ENCODE results near the gene GPSM1.
"Not testable (repeated sequence)": the region's sequence is repeated elsewhere in the genome, so short reads cannot be mapped to it uniquely, and the experiment has no call there.

Gene GPSM1

DNA sequence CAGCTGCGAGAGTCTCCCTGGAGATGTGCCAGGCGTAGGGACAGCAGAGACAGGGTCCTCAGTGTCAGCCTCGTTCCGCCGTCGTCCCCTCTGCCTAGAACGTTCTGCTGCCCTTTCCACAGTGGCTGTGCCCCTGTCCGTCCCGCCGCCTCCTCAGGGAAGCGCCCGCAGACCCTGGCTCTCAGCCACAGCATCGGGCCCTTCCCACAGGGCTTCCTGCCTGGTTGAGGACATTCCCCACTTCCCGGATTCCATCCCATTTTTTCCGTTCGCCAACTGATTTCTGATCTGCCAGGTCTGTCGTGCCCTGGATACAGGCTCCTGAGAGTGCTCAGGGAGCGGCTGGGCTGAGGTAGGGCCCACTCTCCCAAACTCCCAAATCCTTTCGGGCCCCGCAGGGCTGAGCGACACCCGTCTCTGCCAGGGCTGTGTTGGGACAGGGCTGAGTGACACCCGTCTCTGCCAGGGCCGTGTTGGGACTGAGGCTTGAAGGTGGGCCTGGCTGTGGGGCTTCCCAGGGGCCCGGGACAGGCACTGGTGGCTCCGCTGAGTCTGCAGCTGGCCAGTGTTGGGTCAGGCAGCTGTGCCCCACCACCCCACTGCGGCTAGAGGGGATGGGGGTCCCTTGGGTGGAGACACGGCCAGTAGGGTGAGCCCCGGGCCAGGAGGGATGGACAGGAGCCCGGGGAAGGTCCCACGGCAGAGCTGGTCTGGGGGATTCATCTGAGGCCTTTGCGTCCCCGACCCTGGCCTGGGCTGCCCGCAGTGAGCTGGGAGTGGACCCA is 20.3 kb downstream of the GPSM1 start:
- DNase-seq = no peak

GRCh38 chr9:136348691-136349090 is 21.4 kb downstream of the GPSM1 start:
- DNase-seq = no peak

DNA sequence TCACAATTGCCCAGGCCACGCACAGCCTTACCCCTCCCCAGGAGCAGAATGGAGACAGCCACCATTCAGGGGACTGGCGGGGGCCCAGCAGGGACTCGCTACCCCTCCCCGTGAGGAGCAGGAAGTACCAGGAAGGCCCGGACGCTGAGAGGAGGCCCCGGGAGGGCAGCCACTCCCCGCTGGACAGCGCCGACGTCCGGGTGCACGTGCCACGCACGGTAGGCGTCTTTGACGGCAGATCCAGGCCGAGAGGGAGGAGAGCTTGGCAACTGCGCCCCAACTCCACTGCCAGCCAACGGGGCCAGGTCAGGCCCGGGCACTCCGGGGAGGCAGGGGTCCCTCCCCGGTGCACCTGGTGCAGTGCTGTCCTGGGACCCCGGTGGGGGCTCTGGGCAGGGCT is 22.2 kb downstream of the GPSM1 start:
- no peak for DNase-seq

DNA sequence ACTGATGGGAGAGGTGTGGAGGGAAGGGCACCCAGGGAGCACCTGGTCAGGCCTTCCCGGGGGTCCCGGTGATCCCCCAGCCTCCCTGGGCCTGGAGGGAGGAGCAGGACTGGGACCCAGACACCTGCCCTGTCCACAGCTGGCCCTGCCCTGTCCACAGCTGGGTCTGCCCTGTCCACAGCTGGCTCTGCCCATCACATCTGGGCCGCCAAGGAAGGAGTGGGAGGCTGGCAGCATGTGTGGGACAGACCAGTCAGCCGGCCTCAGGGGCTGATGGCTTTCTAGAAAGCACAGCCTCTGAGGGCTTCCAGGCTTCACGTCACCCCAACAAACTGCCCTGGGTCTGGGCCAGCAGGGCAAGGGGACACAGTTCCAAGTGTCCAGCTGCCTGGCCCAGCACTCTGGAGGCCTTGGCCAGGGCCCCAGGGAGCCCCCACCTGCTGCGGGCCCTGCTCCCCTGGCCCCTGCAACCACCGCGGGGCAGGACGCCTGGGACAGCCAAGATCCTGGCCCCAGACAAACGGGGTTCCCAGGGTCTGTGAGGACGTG is 24.0 kb downstream of the GPSM1 start:
- DNase-seq = no peak

GRCh38 chr9:136351868-136352267 is 24.5 kb downstream of the GPSM1 start:
- not testable (repeated sequence) for DNase-seq

DNA sequence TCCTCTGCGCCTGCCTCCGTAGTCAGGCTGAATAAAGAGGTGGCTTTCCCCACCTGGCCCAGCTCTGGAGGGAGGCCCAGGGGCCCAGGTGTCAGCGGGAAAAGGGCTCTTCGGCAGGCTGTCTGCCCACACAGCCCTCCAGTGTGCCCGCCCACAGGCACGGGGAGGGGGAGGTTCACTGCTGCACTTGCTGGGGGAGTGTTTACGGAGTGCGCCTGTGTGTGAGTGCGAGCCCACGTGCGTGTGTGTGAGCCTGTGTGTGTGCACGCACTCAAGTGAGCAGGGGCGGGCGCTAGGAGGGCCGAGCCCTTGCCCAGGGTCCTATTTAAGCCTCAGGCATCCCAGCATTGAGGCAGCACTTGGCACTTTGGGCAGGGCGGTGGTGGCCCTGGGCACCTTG is 25.3 kb downstream of the GPSM1 start:
- no peak for DNase-seq

DNA sequence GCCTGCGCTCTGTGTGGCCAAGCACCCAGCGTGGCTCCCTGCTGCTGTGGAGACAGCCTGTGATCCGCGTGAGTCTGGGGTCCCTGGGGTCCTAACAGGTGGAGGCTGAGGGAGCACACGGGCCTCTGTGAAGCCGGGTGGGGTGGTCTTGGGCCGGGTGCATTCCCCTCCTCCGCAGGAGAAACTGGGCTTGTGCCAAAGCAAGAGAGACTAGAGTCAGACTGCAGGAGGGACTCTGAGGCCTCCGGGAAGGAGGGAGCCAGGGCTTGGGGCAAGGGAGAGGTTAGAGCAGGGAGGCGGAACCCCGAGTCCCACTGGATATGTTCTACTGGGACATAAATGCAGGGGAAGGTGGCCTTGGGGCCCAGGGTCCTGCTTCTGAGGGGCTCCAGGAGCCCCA is 25.7 kb downstream of the GPSM1 start:
- DNase-seq = no peak

DNA sequence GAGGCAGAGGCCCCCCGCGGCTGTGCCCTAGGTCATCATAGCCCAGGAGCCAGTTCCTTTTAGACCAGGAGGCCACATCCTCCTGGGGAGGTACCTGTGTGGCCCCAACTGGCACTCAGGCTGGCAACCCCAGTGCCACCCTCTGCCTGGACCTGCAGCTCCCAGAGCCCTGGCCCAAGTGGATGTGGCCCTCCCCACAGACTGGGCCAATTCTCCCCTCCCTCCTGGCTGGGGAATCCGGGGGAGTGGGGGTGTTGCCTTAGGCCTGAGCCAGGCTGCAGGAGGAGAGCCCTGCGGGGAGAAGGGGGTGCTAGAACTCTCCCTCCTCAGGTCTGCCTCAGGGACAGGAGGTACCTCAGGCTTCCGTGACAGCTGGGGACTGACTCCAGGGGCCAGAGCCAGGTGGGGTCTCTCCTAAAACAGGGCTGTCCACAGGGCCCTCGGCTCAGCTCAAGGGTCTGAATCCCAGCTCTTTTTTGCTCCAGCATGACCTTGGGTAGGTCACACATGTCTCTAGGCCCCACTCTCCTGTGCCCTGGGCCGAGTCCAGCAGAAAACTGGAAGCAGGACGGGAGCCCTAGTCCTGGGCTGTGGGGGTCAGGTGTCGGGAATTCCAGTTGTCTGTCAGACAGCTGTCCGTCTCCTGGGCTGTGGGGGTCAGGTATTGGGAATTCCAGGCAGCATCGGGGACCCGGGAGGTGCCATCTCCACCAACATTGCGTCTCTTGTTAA is 26.6 kb downstream of the GPSM1 start:
- DNase-seq = no peak

- no peak for DNase-seq
Observed at GRCh38 chr9:136354592-136355085, 27.3 kb downstream of the GPSM1 start.

- DNase-seq = no peak
Observed at GRCh38 chr9:136355616-136356557, 28.5 kb downstream of the GPSM1 start.

DNA sequence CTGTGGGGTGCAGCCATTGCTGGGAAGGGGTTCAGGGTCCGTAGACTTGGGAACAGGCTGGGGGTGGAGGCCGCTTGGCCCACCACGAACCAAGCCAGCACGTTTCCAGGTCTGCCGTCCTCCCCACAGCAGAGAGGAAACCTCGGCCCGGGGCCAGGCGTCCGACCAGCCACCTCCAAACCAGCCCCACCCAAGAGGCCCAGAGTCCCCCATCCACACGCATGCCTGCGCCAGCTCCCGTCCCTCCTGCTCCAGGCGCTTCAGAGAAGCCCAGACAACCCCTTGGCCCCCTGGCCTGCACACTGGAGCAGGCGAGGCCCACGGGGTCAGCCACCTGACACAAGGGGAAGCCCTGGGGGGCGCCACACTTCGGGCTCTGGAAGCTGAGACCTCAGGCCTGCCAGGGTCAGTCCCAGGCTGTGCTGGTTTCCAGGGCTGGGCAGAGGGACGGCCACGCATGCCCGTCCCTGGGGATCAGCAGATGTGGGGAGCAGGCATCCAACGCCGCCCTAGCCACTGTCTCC is 29.9 kb downstream of the GPSM1 start:
- DNase-seq = no peak

GRCh38 chr9:136358016-136358415 is 30.7 kb downstream of the GPSM1 start:
- DNase-seq = no peak

DNA sequence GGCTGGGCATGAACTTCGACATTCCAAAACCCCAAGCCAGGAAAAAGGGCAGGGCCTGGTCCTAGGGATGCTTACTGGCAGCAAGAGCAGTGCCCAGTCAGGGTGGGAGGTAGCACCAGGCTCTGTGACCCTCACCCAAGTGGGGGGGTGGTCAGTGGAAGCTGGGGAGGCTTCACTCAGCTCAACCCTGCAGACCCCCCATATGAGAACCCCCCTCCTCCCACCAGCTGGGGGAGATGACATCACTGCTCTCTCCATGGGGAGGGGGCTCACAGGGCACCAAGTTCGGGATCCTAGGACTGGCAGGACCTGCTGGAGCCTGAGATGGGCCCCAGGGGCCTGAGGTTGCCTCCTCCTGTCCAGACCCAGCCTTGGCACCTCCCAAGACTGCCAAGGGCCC is 31.5 kb downstream of the GPSM1 start:
- no peak for DNase-seq

GRCh38 chr9:136359774-136360718 is 32.7 kb downstream of the GPSM1 start:
- DNase-seq = no peak

- DNase-seq = no peak
Observed at GRCh38 chr9:136361047-136361753, 33.9 kb downstream of the GPSM1 start.

- DNase-seq = no peak
Observed at GRCh38 chr9:136361754-136362449, 34.6 kb downstream of the GPSM1 start.

- DNase-seq = no peak
Observed at GRCh38 chr9:136362450-136362784, 35.1 kb downstream of the GPSM1 start.

- DNase-seq = peak; percentile 80
Observed at GRCh38 chr9:136363106-136363948, 36.0 kb downstream of the GPSM1 start, which contains the start of gene DNLZ. Gene DNLZ (minus strand): TSS chr9:136363744. CDS start chr9:136363714, 30 bp downstream.
